ACHN (cell line): Measurements from ENCODE around the gene SPATA25.
"Not testable (repeated sequence)": the region's sequence is repeated elsewhere in the genome, so short reads cannot be mapped to it uniquely, and the experiment has no call there.

Source experiments
- DNase-seq: peaks from one replicate; pipeline ENCODE4 v3.0.0-alpha.2; 2015
- in situ Hi-C: cut with HindIII; loops from 2 replicates; pipeline ENCODE4 v1.10.0; 2017; ENCODE audit warnings: low sequenced_read_pairs, low pct_ligation_motif_present, low pct_unique_long_range_greater_than_20kb

The SPATA25 gene

GRCh38 chr20:45874576-45874975 is 12.8 kb downstream of the SPATA25 start:
- no peak for DNase-seq
- in situ Hi-C loops, result no loop called here

DNA sequence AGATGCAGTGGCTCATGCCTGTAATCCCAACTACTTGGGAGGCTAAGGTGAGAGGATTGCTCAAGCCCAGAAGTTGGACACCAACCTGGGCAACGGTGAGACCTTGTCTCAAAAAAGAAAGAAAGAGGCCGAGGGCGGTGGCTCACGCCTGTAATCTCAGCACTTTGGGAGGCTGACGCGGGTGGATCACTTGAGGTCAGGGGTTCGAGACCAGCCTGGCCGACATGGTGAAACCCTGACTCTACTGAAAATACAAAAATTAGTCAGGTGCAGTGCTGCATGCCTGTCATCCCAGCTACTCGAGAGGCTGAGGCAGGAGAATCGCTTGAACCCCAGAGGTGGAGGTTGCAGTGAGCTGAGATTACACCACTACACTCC is 13.3 kb downstream of the SPATA25 start:
- DNase-seq, in situ Hi-C loops: not testable (repeated sequence)

GRCh38 chr20:45873409-45874103 is 13.9 kb downstream of the SPATA25 start:
- in situ Hi-C loops, result no loop called here
- DNase-seq, result no peak

DNA sequence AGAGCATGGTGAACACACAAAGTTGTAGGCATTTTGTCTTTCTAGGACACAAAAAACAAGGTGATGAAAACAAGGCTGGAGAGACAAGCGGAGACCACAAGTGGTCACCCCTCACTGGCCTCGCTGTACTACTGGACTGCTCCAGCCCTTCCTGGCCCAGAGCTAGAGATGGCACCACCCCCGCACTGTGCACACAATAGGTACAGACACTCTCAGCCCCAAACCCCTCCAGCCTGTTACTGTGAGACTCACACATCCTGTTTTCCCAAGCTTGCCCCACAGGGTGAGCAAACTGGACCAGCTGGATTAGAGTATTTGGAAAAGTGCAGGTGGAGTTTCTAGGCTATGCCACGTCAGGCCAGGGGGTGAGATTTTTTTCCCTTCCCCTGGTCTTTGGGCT is 14.8 kb downstream of the SPATA25 start:
- in situ Hi-C loops, result no loop called here
- DNase-seq, result no peak

- in situ Hi-C loops, result no loop called here
- DNase-seq, result no peak
Observed at GRCh38 chr20:45867819-45868176, 19.6 kb downstream of the SPATA25 start.

- in situ Hi-C loops, result no loop called here
- no peak for DNase-seq
Observed at GRCh38 chr20:45867136-45867818, 20.1 kb downstream of the SPATA25 start.

DNA sequence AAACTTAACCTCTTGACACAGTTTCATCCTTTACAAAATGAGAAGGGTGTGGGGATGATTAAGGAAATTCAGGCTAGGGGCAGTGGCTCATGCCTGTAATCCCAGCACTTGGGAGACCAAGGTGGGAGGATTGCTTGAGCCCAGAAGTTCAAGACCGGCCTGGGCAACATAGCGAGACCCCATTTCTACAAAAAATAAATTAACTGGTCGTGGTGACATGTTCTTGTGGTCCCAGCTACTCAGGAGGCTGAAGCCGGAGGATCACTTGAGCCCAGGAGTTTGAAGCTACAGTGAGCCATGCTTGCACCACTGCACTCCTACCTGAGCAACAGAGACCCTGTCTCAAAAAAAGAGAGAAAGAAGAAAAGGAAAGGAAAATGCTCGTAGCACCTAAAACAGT is 21.0 kb downstream of the SPATA25 start:
- no peak for DNase-seq
- in situ Hi-C loops, result no loop called here

DNA sequence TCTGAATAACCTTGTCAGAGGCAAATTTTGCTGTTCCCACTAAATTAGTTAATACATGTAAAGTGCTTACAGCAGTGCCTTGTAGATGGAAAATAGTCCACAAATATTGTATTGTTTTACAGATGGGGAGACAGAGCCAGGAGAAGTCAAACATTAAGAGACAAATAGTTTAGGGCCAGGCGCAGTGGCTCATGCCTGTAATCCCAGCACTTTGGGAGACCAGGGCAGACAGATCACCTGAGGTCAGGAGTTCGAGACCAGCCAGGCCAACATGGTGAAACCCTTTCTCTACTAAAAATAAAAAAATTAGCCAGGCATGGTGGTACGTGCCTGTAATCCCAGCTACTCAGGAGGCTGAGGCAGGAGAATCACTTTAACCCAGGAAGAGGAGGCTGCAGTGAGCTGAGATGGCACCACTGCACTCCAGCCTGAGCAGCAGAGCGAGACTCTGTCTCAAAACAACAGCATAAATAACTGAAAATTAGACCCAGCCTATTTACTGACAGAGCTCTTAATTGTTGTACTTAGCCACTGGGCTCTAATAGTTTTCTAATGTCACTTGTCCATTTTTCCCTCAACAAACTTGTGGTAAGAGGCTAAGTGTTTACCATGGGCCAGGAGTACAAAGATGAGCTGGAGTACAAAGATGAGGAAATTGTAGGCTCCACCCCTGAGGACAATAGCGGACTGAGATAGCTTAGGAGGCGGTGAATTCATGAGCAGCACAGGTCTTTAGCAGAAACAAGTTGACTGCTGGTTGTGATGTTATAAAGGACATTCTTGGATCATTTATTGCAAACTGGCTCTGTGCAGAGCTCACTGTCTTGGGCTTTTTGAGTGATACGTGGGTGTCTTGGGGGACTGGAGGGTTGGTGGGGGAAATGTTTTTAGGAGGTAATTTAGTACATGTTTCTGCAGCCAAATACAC is 23.6 kb downstream of the SPATA25 start:
- DNase-seq, result no peak
- in situ Hi-C loops, result no loop called here

- DNase-seq, result no peak
- in situ Hi-C loops, result no loop called here
Observed at GRCh38 chr20:45861221-45862075, 26.0 kb downstream of the SPATA25 start.

- in situ Hi-C loops, result no loop called here
Observed at GRCh38 chr20:45860560-45861220, 26.7 kb downstream of the SPATA25 start.

DNA sequence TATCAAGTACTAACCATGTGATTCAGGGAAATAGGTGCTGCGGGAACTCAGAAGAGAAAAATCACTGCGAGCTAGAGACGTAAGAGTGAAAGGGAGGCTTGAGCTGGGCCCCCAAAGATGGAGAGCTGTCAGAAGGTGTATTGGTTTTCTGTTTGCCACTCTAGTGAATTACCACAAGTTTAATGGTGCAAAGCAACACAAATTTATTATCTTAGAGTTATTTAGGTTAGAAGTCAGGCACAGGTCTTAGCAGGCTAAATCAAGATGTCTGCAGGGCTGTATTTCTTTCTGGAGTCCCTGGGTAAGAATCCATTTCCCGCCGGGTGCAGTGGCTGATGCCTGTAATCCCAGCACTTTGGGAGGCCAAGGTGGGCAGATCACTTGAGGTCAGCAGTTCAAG is 27.5 kb downstream of the SPATA25 start:
- DNase-seq, result no peak
- in situ Hi-C loops, result no loop called here

More at GRCh38 chr20:45860560-45861220, 26.7 kb downstream of the SPATA25 start:
- no peak for DNase-seq

- in situ Hi-C loops, result no loop called here
- no peak for DNase-seq
Observed at GRCh38 chr20:45857882-45858216, 29.6 kb downstream of the SPATA25 start.

- in situ Hi-C loops, result no loop called here
- DNase-seq, result peak; percentile 100
Observed at GRCh38 chr20:45857114-45857881, 30.1 kb downstream of the SPATA25 start, which contains the start of the genes ACOT8 and ZSWIM3. ACOT8 (minus strand) TSS chr20:45857392; CDS start chr20:45857315, 77 bp downstream. ZSWIM3 (plus strand) TSS chr20:45857614; CDS start chr20:45857826, 212 bp downstream.

DNA sequence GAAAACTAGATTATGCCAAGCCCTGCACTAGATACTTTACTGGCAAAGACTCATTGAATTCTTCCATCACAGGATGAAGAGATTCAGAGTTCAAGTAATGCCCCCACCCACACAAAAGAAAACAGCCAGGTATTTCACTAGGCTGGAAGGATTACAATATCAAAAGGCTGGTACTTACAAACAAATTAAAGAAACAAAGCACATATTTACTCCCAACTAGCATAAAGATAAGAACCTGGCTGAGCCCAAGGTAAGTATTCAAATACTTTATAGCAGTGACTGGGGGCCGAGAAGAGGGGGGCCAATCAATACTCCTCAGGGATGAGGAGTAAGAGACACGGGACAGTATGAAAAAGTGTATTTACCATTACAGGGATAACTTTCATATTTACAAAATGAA is 33.9 kb downstream of the SPATA25 start:
- no peak for DNase-seq
- in situ Hi-C loops, result no loop called here

DNA sequence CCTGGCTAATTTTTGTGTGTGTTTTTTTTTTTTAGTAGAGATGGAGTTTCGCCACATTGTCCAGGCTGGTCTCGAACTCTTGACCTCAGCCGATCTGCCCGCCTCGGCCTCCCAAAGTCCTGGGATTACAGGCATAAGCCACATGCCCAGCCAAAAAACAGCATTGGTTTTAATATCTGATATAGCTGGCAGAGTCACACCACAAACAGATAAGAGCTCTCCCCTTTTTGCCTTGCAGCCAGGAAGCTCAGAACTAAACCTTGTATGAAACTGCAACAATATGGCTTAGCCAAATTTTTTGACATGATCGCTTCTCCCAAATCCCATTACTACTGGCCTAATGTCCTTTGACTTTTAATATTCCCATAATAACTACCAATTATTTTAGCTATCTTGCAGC is 35.1 kb downstream of the SPATA25 start:
- no peak for DNase-seq
- in situ Hi-C loops, result no loop called here

- in situ Hi-C loops, result no loop called here
- DNase-seq, result no peak
Observed at GRCh38 chr20:45851501-45851900, 35.9 kb downstream of the SPATA25 start.

GRCh38 chr20:45850926-45851325 is 36.5 kb downstream of the SPATA25 start:
- in situ Hi-C loops, result no loop called here
- DNase-seq, result no peak
